HEK293 (cell line): ENCODE results near the gene PRKG1.

Experiments
- CTCF ChIA-PET: fragments of 350-600 bp; formaldehyde crosslinking; extraction: SDS; loops from one replicate; lab custom pipeline; 2021; ENCODE audit warnings: antibody characterized with exemption; lab: Yijun Ruan, JAX
- POLR2A ChIA-PET: fragments of 300-600 bp; formaldehyde crosslinking; extraction: SDS; loops from one replicate; lab custom pipeline; 2020; ENCODE audit warnings: antibody characterized with exemption, inconsistent platforms; lab: Yijun Ruan, JAX
- H3K27ac ChIP-seq: fragments of 200-500 bp; sonication (Bioruptor generic); 2 replicates; pipeline ENCODE4 v1.5.1; 2014; ENCODE audit warnings: low read depth, low read length, control low read depth, inconsistent platforms; ENCODE audit errors: extremely low read depth
- H3K36me3 ChIP-seq, 2 experiments: fragments of 200-500 bp in 1 of 2; sonication (Bioruptor generic) in 1 of 2; 1 replicate in 1 of 2; 2 replicates in 1 of 2; pipeline ENCODE4 v1.5.1; 2014 to 2017; ENCODE audit warnings: inconsistent platforms in 2 of 2, low read length in 2 of 2; ENCODE audit not compliant: control insufficient read depth in 2 of 2, insufficient read depth in 1 of 2
- H3K4me1 ChIP-seq: fragments of 200-500 bp; sonication (Bioruptor generic); 2 replicates; pipeline ENCODE4 v1.5.1; 2014; ENCODE audit warnings: mild to moderate bottlenecking, low read length, inconsistent platforms; ENCODE audit not compliant: control insufficient read depth, insufficient read depth
- H3K4me3 ChIP-seq: 2 replicates; pipeline ENCODE4 v1.5.1; 2011; ENCODE audit warnings: low read depth, mild to moderate bottlenecking, control low read depth, low read length, moderate library complexity
- H3K9me3 ChIP-seq: fragments of 200-500 bp; sonication (Bioruptor generic); 2 replicates; pipeline ENCODE4 v1.5.1; 2014; ENCODE audit warnings: low read depth, low read length, inconsistent platforms; ENCODE audit not compliant: control insufficient read depth, insufficient read depth
- HOXD13 ChIP-seq: sonication (generic); formaldehyde crosslinking; IDR thresholded peaks from 2 replicates; pipeline ENCODE4 v1.8.0; 2022; ENCODE audit warnings: missing genetic modification reagents, borderline replicate concordance
- IKZF3 ChIP-seq: fragments of 450-650 bp; IDR thresholded peaks from 2 replicates; pipeline ENCODE4 v1.5.0; 2018; ENCODE audit warnings: missing biosample characterization, mild to moderate bottlenecking, missing genetic modification characterization, moderate library complexity
- KLF9 ChIP-seq: fragments of 450-650 bp; formaldehyde crosslinking; IDR thresholded peaks from 2 replicates; pipeline ENCODE4 v1.5.1; 2016; ENCODE audit warnings: missing biosample characterization, missing genetic modification characterization, low read depth
- PRDM4 ChIP-seq: fragments of 450-650 bp; formaldehyde crosslinking; IDR thresholded peaks from 2 replicates; pipeline ENCODE4 v1.5.1; 2017; ENCODE audit warnings: missing biosample characterization, missing genetic modification characterization
- SCRT2 ChIP-seq: fragments of 450-650 bp; formaldehyde crosslinking; IDR thresholded peaks from 2 replicates; pipeline ENCODE4 v1.5.1; 2016; ENCODE audit warnings: missing biosample characterization, missing genetic modification characterization
- ZBTB7A ChIP-seq: fragments of 450-650 bp; formaldehyde crosslinking; IDR thresholded peaks from 2 replicates; pipeline ENCODE4 v1.5.1; 2016; ENCODE audit warnings: low read depth, missing biosample characterization, missing genetic modification characterization
- ZBTB8A ChIP-seq: fragments of 450-650 bp; formaldehyde crosslinking; IDR thresholded peaks from 2 replicates; pipeline ENCODE4 v1.5.1; 2016; ENCODE audit warnings: missing biosample characterization, missing genetic modification characterization
- ZNF10 ChIP-seq: fragments of 450-650 bp; formaldehyde crosslinking; IDR thresholded peaks from 2 replicates; pipeline ENCODE4 v1.5.1; 2017; ENCODE audit warnings: missing biosample characterization, missing genetic modification characterization
- ZNF16 ChIP-seq: fragments of 450-650 bp; formaldehyde crosslinking; IDR thresholded peaks from 2 replicates; pipeline ENCODE4 v1.5.1; 2016; ENCODE audit warnings: low read depth, missing biosample characterization, missing genetic modification characterization
- ZNF184 ChIP-seq: fragments of 450-650 bp; IDR thresholded peaks from 2 replicates; pipeline ENCODE4 v1.5.1; 2018; ENCODE audit warnings: missing biosample characterization, mild to moderate bottlenecking, missing genetic modification characterization
- ZNF311 ChIP-seq: fragments of 450-650 bp; formaldehyde crosslinking; IDR thresholded peaks from 2 replicates; pipeline ENCODE4 v1.5.1; 2017; ENCODE audit warnings: missing biosample characterization, missing genetic modification characterization, borderline replicate concordance
- ZNF324 ChIP-seq: fragments of 450-650 bp; formaldehyde crosslinking; IDR thresholded peaks from 2 replicates; pipeline ENCODE4 v1.5.1; 2016; ENCODE audit warnings: missing biosample characterization, missing genetic modification characterization
- ZNF391 ChIP-seq: fragments of 450-650 bp; formaldehyde crosslinking; IDR thresholded peaks from 2 replicates; pipeline ENCODE4 v1.5.1; 2016; ENCODE audit warnings: low read depth, missing biosample characterization, missing genetic modification characterization, borderline replicate concordance
- ZNF423 ChIP-seq: fragments of 450-650 bp; formaldehyde crosslinking; IDR thresholded peaks from 2 replicates; pipeline ENCODE4 v1.5.1; 2016; ENCODE audit warnings: missing biosample characterization, missing genetic modification characterization
- ZNF48 ChIP-seq: fragments of 450-650 bp; formaldehyde crosslinking; IDR thresholded peaks from 2 replicates; pipeline ENCODE4 v1.5.1; 2016; ENCODE audit warnings: missing biosample characterization, missing genetic modification characterization
- ZNF501 ChIP-seq: fragments of 450-650 bp; formaldehyde crosslinking; IDR thresholded peaks from 2 replicates; pipeline ENCODE4 v1.5.1; 2016; ENCODE audit warnings: missing biosample characterization, missing genetic modification characterization
- ZNF544 ChIP-seq: fragments of 450-650 bp; formaldehyde crosslinking; IDR thresholded peaks from 2 replicates; pipeline ENCODE4 v1.5.0; 2017; ENCODE audit warnings: missing biosample characterization, missing genetic modification characterization
- ZNF610 ChIP-seq: fragments of 450-650 bp; formaldehyde crosslinking; IDR thresholded peaks from 2 replicates; pipeline ENCODE4 v1.5.1; 2016; ENCODE audit warnings: missing biosample characterization, missing genetic modification characterization, borderline replicate concordance
- ZNF677 ChIP-seq: fragments of 450-650 bp; IDR thresholded peaks from 2 replicates; pipeline ENCODE4 v1.5.0; 2018; ENCODE audit warnings: missing biosample characterization, mild to moderate bottlenecking, missing genetic modification characterization, moderate library complexity
- ZNF747 ChIP-seq: fragments of 450-650 bp; formaldehyde crosslinking; IDR thresholded peaks from 2 replicates; pipeline ENCODE4 v1.5.1; 2016; ENCODE audit warnings: missing biosample characterization, missing genetic modification characterization
- ZNF785 ChIP-seq: fragments of 450-650 bp; formaldehyde crosslinking; IDR thresholded peaks from 2 replicates; pipeline ENCODE4 v1.5.1; 2016; ENCODE audit warnings: missing biosample characterization, missing genetic modification characterization
- ZSCAN23 ChIP-seq: fragments of 450-650 bp; formaldehyde crosslinking; IDR thresholded peaks from 2 replicates; pipeline ENCODE4 v1.5.1; 2016; ENCODE audit warnings: missing biosample characterization, missing genetic modification characterization
- ZSCAN4 ChIP-seq: fragments of 450-650 bp; formaldehyde crosslinking; IDR thresholded peaks from 2 replicates; pipeline ENCODE4 v1.5.1; 2017; ENCODE audit warnings: missing biosample characterization, missing genetic modification characterization
- ZXDB ChIP-seq: fragments of 450-650 bp; formaldehyde crosslinking; IDR thresholded peaks from 2 replicates; pipeline ENCODE4 v1.5.1; 2016; ENCODE audit warnings: missing biosample characterization, missing genetic modification characterization
- TF ChIP-seq, protein P1 (sequence below): fragments of 450-650 bp; formaldehyde crosslinking; IDR thresholded peaks from 2 replicates; pipeline ENCODE4 v1.5.1; 2016; ENCODE audit warnings: missing biosample characterization, missing genetic modification characterization
- TF ChIP-seq, protein P2 (sequence below): fragments of 450-650 bp; formaldehyde crosslinking; IDR thresholded peaks from 2 replicates; pipeline ENCODE4; 2016; ENCODE audit warnings: missing biosample characterization, missing genetic modification characterization
- TF ChIP-seq, protein P3 (sequence below): fragments of 450-650 bp; IDR thresholded peaks from 2 replicates; pipeline ENCODE4 v1.5.1; 2018; ENCODE audit warnings: missing biosample characterization, missing genetic modification characterization

The PRKG1 gene

GRCh38 chr10:51961401-51961800, 887.1 kb downstream of the PRKG1 start:
- H3K27ac ChIP-seq = no peak overlapping the region
- H3K4me1 ChIP-seq = no peaks in the 10 kb centered on the region
- no peak overlapping the region for H3K4me3 ChIP-seq
- H3K36me3 ChIP-seq = no peaks in the 10 kb centered on the region
- ChIA-PET POLR2A (interaction anchor here (0.6 kb wide), 1 partner anchor 9 kb away, joined by 3 read pairs; no protein-coding TSS in a partner anchor), CTCF (interaction anchor here (0.5 to 2.8 kb wide), 8 partner anchors 9 to 898 kb away, joined by 3 to 13 read pairs (median 3); no protein-coding TSS in a partner anchor)
- H3K9me3 ChIP-seq = no peaks in the 10 kb centered on the region
- TF ChIP-seq, protein P1, sequence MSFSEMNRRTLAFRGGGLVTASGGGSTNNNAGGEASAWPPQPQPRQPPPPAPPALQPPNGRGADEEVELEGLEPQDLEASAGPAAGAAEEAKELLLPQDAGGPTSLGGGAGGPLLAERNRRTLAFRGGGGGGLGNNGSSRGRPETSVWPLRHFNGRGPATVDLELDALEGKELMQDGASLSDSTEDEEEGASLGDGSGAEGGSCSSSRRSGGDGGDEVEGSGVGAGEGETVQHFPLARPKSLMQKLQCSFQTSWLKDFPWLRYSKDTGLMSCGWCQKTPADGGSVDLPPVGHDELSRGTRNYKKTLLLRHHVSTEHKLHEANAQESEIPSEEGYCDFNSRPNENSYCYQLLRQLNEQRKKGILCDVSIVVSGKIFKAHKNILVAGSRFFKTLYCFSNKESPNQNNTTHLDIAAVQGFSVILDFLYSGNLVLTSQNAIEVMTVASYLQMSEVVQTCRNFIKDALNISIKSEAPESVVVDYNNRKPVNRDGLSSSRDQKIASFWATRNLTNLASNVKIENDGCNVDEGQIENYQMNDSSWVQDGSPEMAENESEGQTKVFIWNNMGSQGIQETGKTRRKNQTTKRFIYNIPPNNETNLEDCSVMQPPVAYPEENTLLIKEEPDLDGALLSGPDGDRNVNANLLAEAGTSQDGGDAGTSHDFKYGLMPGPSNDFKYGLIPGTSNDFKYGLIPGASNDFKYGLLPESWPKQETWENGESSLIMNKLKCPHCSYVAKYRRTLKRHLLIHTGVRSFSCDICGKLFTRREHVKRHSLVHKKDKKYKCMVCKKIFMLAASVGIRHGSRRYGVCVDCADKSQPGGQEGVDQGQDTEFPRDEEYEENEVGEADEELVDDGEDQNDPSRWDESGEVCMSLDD = no peak
- TF ChIP-seq ZBTB8A (tag by site-specific recombination) (no peak), IKZF3 (tag by site-specific recombination) (no peak), ZNF184 (tag by site-specific recombination) (no peak), ZNF10 (no peak), ZNF391 (tag by site-specific recombination) (no peak), ZNF677 (tag by site-specific recombination) (no peak), ZSCAN4 (no peak), ZNF311 (tag by site-specific recombination) (no peak), ZNF501 (no peak), ZSCAN23 (no peak)

GRCh38 chr10:51964630-51965029, 890.3 kb downstream of the PRKG1 start:
- Histone ChIP-seq H3K4me1 (no peaks in the 10 kb centered on the region), H3K4me3 (no peak overlapping the region), H3K36me3 (no peaks in the 10 kb centered on the region), H3K9me3 (no peaks in the 10 kb centered on the region), H3K27ac (no peak overlapping the region)
- ChIA-PET POLR2A (no interaction called here), CTCF (interaction anchor here (0.6 to 1.1 kb wide), 2 partner anchors 10 to 489 kb away, joined by 3 to 4 read pairs; no protein-coding TSS in a partner anchor)
- no peak for TF ChIP-seq ZNF747 (tag by site-specific recombination)
- TF ChIP-seq, protein P2, sequence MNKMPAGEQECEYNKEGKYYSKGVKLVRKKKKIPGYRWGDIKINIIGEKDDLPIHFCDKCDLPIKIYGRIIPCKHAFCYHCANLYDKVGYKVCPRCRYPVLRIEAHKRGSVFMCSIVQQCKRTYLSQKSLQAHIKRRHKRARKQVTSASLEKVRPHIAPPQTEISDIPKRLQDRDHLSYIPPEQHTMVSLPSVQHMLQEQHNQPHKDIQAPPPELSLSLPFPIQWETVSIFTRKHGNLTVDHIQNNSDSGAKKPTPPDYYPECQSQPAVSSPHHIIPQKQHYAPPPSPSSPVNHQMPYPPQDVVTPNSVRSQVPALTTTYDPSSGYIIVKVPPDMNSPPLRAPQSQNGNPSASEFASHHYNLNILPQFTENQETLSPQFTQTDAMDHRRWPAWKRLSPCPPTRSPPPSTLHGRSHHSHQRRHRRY (tag by site-specific recombination) = no peak
- TF ChIP-seq ZNF324 (tag by site-specific recombination) = no peak
- TF ChIP-seq ZNF610 (tag by site-specific recombination) = no peak
- no peak for TF ChIP-seq HOXD13 (CRISPR knock-in tag)
- no peak for TF ChIP-seq ZNF785 (tag by site-specific recombination)
- TF ChIP-seq SCRT2 (tag by site-specific recombination) = no peak
- no peak for TF ChIP-seq KLF9 (tag by site-specific recombination)
- TF ChIP-seq ZBTB7A (tag by site-specific recombination) = no peak
- no peak for TF ChIP-seq PRDM4 (tag by site-specific recombination)
- no peak for TF ChIP-seq ZSCAN4
- no peak for TF ChIP-seq ZNF16
- no peak for TF ChIP-seq ZNF423 (tag by site-specific recombination)
- no peak for TF ChIP-seq ZNF48 (tag by site-specific recombination)
- no peak for TF ChIP-seq ZNF544 (tag by site-specific recombination)
- no peak for TF ChIP-seq ZXDB (tag by site-specific recombination)
- TF ChIP-seq, protein P3, sequence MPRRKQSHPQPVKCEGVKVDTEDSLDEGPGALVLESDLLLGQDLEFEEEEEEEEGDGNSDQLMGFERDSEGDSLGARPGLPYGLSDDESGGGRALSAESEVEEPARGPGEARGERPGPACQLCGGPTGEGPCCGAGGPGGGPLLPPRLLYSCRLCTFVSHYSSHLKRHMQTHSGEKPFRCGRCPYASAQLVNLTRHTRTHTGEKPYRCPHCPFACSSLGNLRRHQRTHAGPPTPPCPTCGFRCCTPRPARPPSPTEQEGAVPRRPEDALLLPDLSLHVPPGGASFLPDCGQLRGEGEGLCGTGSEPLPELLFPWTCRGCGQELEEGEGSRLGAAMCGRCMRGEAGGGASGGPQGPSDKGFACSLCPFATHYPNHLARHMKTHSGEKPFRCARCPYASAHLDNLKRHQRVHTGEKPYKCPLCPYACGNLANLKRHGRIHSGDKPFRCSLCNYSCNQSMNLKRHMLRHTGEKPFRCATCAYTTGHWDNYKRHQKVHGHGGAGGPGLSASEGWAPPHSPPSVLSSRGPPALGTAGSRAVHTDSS = no peak
